ENCODE measurements around the gene PEX26.
"Not testable (repeated sequence)": the region's sequence is repeated elsewhere in the genome, so short reads cannot be mapped to it uniquely, and the experiment has no call there.

The PEX26 gene

GRCh38 chr22:18067548-18068341, 10.0 kb upstream of the PEX26 start:
- no peak for DNase-seq (ENCODE audit: low read depth, low spot score)
- H3K27ac ChIP-seq, result no peak overlapping the region
- H3K9ac ChIP-seq (ENCODE audit: insufficient read length), result no peak overlapping the region
- no peak overlapping the region for H3K4me3 ChIP-seq
- H3K9me3 ChIP-seq (ENCODE audit: low read depth, low read length), result no peaks in the 10 kb centered on the region
- TF ChIP-seq FOXP2 (optimal IDR thresholded peaks at IDR 0.05; ENCODE audit: control extremely low read depth, extremely low read length, insufficient read depth), result no peak
- no peak for TF ChIP-seq POLR2AphosphoS5 (IDR thresholded peaks at IDR 0.05; ENCODE audit: borderline replicate concordance, low read depth, low read length)
- TF ChIP-seq EZH2 (IDR thresholded peaks at IDR 0.05), result no peak
- no peaks in the 10 kb centered on the region for H3K36me3 ChIP-seq (ENCODE audit: insufficient read depth, low read length)

GRCh38 chr22:18068381-18068988, 9.3 kb upstream of the PEX26 start:
- Histone ChIP-seq H3K27ac (no peak overlapping the region), H3K9ac (ENCODE audit: insufficient read length) (no peak overlapping the region), H3K4me3 (no peak overlapping the region), H3K9me3 (ENCODE audit: low read depth, low read length) (no peaks in the 10 kb centered on the region), H3K36me3 (ENCODE audit: insufficient read depth, low read length) (no peaks in the 10 kb centered on the region)
- DNase-seq (ENCODE audit: low read depth, low spot score), result no peak
- TF ChIP-seq EZH2 (IDR thresholded peaks at IDR 0.05), result no peak
- no peak for TF ChIP-seq FOXP2 (optimal IDR thresholded peaks at IDR 0.05; ENCODE audit: control extremely low read depth, extremely low read length, insufficient read depth)
- no peak for TF ChIP-seq POLR2AphosphoS5 (IDR thresholded peaks at IDR 0.05; ENCODE audit: borderline replicate concordance, low read depth, low read length)

GRCh38 chr22:18069041-18069440, 8.7 kb upstream of the PEX26 start:
- no peaks in the 10 kb centered on the region for H3K9me3 ChIP-seq (ENCODE audit: low read depth, low read length)
- H3K27ac ChIP-seq, result no peak overlapping the region
- H3K4me3 ChIP-seq, result no peak overlapping the region
- no peak for DNase-seq (ENCODE audit: low read depth, low spot score)
- no peaks in the 10 kb centered on the region for H3K36me3 ChIP-seq (ENCODE audit: insufficient read depth, low read length)
- H3K9ac ChIP-seq (ENCODE audit: insufficient read length), result no peak overlapping the region
- TF ChIP-seq FOXP2 (optimal IDR thresholded peaks at IDR 0.05; ENCODE audit: control extremely low read depth, extremely low read length, insufficient read depth), result no peak
- no peak for TF ChIP-seq POLR2AphosphoS5 (IDR thresholded peaks at IDR 0.05; ENCODE audit: borderline replicate concordance, low read depth, low read length)
- no peak for TF ChIP-seq EZH2 (IDR thresholded peaks at IDR 0.05)

DNA sequence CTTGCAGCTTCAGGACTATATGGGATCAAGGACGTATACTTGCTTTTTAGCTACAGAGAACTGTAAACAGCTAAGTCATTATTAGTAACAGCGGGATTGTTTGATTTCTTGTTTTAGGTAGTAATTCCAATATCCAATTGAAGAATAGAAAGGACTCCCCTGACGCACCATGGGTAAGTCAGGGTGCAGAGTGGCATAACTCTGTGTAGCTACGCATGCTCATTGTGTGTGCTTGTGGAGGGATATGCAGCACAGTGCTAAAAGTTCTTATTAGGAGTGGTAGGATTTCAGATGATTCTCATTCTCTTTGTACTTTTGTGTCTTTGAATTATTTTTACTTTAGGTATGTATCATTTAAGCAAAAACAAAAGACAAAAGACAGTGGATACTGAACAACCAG, 7.7 kb upstream of the PEX26 start:
- DNase-seq (ENCODE audit: low read depth, low spot score), result no peak
- H3K27ac ChIP-seq, result no peak overlapping the region
- TF ChIP-seq POLR2AphosphoS5 (IDR thresholded peaks at IDR 0.05; ENCODE audit: borderline replicate concordance, low read depth, low read length) (no peak), EZH2 (IDR thresholded peaks at IDR 0.05) (no peak), FOXP2 (optimal IDR thresholded peaks at IDR 0.05; ENCODE audit: control extremely low read depth, extremely low read length, insufficient read depth) (no peak)
- no peak overlapping the region for H3K4me3 ChIP-seq
- no peaks in the 10 kb centered on the region for H3K36me3 ChIP-seq (ENCODE audit: insufficient read depth, low read length)
- no peaks in the 10 kb centered on the region for H3K9me3 ChIP-seq (ENCODE audit: low read depth, low read length)
- H3K9ac ChIP-seq (ENCODE audit: insufficient read length), result no peak overlapping the region

GRCh38 chr22:18070556-18071306, 7.1 kb upstream of the PEX26 start:
- Histone ChIP-seq H3K9me3 (ENCODE audit: low read depth, low read length) (no peaks in the 10 kb centered on the region), H3K4me3 (no peak overlapping the region), H3K27ac (no peak overlapping the region), H3K36me3 (ENCODE audit: insufficient read depth, low read length) (no peaks in the 10 kb centered on the region), H3K9ac (ENCODE audit: insufficient read length) (no peak overlapping the region)
- DNase-seq (ENCODE audit: low read depth, low spot score), result no peak
- TF ChIP-seq EZH2 (IDR thresholded peaks at IDR 0.05) (no peak), FOXP2 (optimal IDR thresholded peaks at IDR 0.05; ENCODE audit: control extremely low read depth, extremely low read length, insufficient read depth) (no peak), POLR2AphosphoS5 (IDR thresholded peaks at IDR 0.05; ENCODE audit: borderline replicate concordance, low read depth, low read length) (no peak)

DNA sequence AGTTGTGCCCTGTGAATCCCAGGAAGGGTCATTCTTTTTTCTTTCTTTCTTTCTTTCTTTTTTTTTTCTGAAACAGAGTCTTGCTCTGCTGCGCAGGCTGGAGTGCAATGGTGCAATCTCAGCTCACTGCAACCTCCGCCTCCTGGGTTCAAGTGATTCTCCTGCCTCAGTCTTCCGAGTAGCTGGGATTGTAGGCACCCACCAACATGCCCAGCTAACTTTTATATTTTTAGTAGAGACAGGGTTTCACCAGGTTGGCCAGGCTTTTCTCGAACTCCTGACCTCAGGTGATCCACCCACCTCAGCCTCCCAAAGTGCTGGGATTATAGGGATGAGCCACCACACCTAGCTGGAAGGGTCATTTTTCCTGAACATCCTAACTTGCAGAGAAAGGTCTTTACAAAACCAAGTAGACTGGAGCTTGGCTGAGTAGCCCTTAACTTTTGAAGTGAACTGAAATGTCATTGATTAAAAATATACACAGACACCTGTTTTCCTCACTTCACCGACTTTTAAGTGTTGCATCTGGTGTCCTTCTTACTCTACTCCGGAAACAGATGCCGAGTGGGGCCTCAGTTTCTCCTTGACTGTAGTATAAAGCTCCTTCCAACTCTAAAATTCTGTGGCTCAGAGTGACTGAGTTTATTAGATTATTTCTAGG, 6.4 kb upstream of the PEX26 start:
- H3K27ac ChIP-seq; DNase-seq (ENCODE audit: low read depth, low spot score); H3K9ac ChIP-seq (ENCODE audit: insufficient read length): not testable (repeated sequence)

GRCh38 chr22:18071968-18072310, 5.9 kb upstream of the PEX26 start:
- no peak overlapping the region for H3K27ac ChIP-seq
- no peaks in the 10 kb centered on the region for H3K36me3 ChIP-seq (ENCODE audit: insufficient read depth, low read length)
- no peak overlapping the region for H3K9ac ChIP-seq (ENCODE audit: insufficient read length)
- TF ChIP-seq POLR2AphosphoS5 (IDR thresholded peaks at IDR 0.05; ENCODE audit: borderline replicate concordance, low read depth, low read length), result no peak
- TF ChIP-seq FOXP2 (optimal IDR thresholded peaks at IDR 0.05; ENCODE audit: control extremely low read depth, extremely low read length, insufficient read depth), result no peak
- TF ChIP-seq EZH2 (IDR thresholded peaks at IDR 0.05), result no peak
- H3K9me3 ChIP-seq (ENCODE audit: low read depth, low read length), result no peaks in the 10 kb centered on the region
- H3K4me3 ChIP-seq, result no peak overlapping the region
- no peak for DNase-seq (ENCODE audit: low read depth, low spot score)

More for the DNA sequence above, 6.4 kb upstream of the PEX26 start:
- H3K9me3 ChIP-seq (ENCODE audit: low read depth, low read length); H3K4me3 ChIP-seq; H3K36me3 ChIP-seq (ENCODE audit: insufficient read depth, low read length): not testable (repeated sequence)

- TF ChIP-seq EZH2 (IDR thresholded peaks at IDR 0.05) (no peak), POLR2AphosphoS5 (IDR thresholded peaks at IDR 0.05; ENCODE audit: borderline replicate concordance, low read depth, low read length) (no peak), FOXP2 (optimal IDR thresholded peaks at IDR 0.05; ENCODE audit: control extremely low read depth, extremely low read length, insufficient read depth) (no peak)
Measured at GRCh38 chr22:18073467-18073866, 4.3 kb upstream of the PEX26 start.

DNA sequence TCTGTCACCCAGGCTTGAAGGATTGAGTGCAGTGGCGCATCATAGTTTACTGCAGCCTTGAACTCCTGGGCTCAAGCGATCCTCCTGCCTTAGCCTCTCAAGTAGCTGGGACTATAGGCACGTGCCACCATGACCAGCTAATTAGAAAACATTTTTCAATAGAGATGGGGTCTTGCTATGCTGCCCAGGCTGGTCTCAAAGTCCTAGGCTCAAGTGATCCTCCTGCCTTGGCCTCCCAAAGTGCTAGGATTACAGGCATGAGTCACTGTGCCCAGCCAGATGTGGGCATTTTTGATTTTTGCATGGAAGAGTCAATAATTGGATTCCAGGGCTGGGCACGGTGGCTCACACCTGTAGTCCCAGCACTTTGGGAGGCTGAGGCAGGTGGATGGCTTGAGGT, 3.9 kb upstream of the PEX26 start:
- H3K9ac ChIP-seq (ENCODE audit: insufficient read length); H3K4me3 ChIP-seq; H3K36me3 ChIP-seq (ENCODE audit: insufficient read depth, low read length); H3K27ac ChIP-seq; H3K9me3 ChIP-seq (ENCODE audit: low read depth, low read length); DNase-seq (ENCODE audit: low read depth, low spot score): not testable (repeated sequence)

More at GRCh38 chr22:18073467-18073866, 4.3 kb upstream of the PEX26 start:
- H3K9me3 ChIP-seq (ENCODE audit: low read depth, low read length), result no peaks in the 10 kb centered on the region
- no peak overlapping the region for H3K4me3 ChIP-seq
- H3K36me3 ChIP-seq (ENCODE audit: insufficient read depth, low read length), result no peaks in the 10 kb centered on the region
- H3K27ac ChIP-seq, result no peak overlapping the region
- DNase-seq (ENCODE audit: low read depth, low spot score), result no peak
- H3K9ac ChIP-seq (ENCODE audit: insufficient read length), result no peak overlapping the region
